GM13977 (cell line): ENCODE data around the gene CAMK2D.

ENCODE experiments used
- DNase-seq: peaks from one replicate; pipeline ENCODE4 v3.0.0; 2012; ENCODE audit warnings: low spot score
- in situ Hi-C: fragments of 300-500 bp; cut with MboI; formaldehyde crosslinking; loops from one replicate; pipeline ENCODE4 v1.12.0; 2022; ENCODE audit warnings: low sequenced_read_pairs, low pct_unique_long_range_greater_than_20kb, mixed read lengths, inconsistent platforms; ENCODE audit not compliant: unreplicated experiment
- TF ChIP-seq, protein P1 (sequence below): IDR thresholded peaks from 2 replicates; pipeline ENCODE4 v1.5.1; 2012; ENCODE audit warnings: mild to moderate bottlenecking, control low read depth; ENCODE audit not compliant: insufficient read depth; ENCODE audit errors: extremely low read depth, missing control alignments

CAMK2D gene

DNA sequence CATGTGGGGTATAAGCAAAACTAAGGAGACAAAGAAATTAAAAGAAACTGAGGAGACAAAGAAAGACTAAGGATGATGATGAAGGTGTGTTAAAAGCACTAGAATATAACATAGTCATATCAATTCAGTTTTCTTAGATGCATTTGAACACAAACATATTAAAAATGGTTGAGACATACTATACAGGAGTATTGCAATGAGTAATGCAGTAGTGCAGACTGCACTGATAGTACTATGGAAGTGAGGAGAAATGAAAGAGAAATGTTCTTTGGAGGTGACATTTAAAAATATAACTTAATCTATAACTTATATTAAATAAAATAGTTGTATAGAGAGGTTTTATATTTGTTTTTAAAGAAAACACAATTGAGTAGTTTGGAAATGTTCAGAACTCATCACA is 279.2 kb downstream of the CAMK2D start:
- in situ Hi-C loops, result no loop called here
- TF ChIP-seq, protein P1, sequence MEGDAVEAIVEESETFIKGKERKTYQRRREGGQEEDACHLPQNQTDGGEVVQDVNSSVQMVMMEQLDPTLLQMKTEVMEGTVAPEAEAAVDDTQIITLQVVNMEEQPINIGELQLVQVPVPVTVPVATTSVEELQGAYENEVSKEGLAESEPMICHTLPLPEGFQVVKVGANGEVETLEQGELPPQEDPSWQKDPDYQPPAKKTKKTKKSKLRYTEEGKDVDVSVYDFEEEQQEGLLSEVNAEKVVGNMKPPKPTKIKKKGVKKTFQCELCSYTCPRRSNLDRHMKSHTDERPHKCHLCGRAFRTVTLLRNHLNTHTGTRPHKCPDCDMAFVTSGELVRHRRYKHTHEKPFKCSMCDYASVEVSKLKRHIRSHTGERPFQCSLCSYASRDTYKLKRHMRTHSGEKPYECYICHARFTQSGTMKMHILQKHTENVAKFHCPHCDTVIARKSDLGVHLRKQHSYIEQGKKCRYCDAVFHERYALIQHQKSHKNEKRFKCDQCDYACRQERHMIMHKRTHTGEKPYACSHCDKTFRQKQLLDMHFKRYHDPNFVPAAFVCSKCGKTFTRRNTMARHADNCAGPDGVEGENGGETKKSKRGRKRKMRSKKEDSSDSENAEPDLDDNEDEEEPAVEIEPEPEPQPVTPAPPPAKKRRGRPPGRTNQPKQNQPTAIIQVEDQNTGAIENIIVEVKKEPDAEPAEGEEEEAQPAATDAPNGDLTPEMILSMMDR, result no peak
- no peak for DNase-seq

- DNase-seq, result no peak
- TF ChIP-seq, protein P1, result no peak
- in situ Hi-C loops, result no loop called here
Observed at GRCh38 chr4:113481820-113482219, 279.7 kb downstream of the CAMK2D start.

DNA sequence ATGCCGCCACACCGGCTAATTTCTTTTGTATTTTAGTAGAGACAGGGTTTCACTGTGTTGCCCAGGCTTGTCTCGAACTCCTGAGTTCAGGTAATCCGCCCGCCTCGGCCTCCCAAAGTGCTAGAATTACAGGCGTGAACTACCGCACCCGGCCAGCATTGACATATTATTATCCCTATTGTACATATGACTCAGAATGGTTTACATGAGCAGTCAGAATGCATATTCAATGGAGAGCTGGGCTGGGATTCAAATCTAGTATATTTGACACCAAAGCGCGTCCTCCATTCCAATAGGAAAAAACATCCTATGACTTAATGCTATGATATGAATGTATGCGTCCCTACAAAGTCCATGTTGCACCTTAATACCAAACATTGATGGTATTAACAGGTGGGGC is 281.4 kb downstream of the CAMK2D start:
- no peak for DNase-seq
- in situ Hi-C loops, result no loop called here
- TF ChIP-seq, protein P1, result no peak

GRCh38 chr4:113478032-113478431 is 283.5 kb downstream of the CAMK2D start:
- in situ Hi-C loops, result no loop called here
- DNase-seq, result no peak
- TF ChIP-seq, protein P1, result no peak

- TF ChIP-seq, protein P1, result no peak
- in situ Hi-C loops, result no loop called here
- no peak for DNase-seq
Observed at GRCh38 chr4:113476800-113477199, 284.7 kb downstream of the CAMK2D start.

GRCh38 chr4:113474017-113474416 is 287.5 kb downstream of the CAMK2D start:
- TF ChIP-seq, protein P1, result no peak
- DNase-seq, result no peak
- in situ Hi-C loops, result no loop called here

DNA sequence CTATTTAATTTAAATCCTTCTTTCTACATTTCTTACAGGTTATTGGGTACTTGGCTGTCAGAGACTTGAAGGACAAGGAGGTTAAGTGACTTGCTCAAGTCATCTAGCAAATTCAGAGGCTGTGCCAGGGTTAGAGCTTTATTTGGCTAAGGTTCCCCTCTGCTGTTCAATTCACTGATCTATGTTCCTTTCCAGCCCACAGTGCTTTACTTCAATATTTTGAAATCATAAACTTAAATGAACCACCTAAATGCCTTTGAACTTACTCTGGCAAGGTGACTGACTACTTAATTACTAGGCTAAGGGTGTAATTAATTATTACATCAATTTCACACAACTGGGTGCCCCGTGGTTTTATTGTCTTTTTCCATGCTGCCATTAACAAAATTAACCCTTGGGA is 288.7 kb downstream of the CAMK2D start:
- DNase-seq, result no peak
- TF ChIP-seq, protein P1, result no peak
- in situ Hi-C loops, result no loop called here
